ELF-1 (cell line): ENCODE measurements around the gene TEX26.

Experiments
- DNase-seq: peaks from one replicate; pipeline ENCODE4 v3.0.0-alpha.2; 2016; ENCODE audit warnings: low read depth, low spot score

TEX26 gene

GRCh38 chr13:31011901-31012654 lies 79.6 kb downstream of the TEX26 start:
- DNase-seq, result peak; percentile 15

GRCh38 chr13:31012655-31013024 lies 80.2 kb downstream of the TEX26 start:
- DNase-seq, result peak; percentile 10

- DNase-seq, result no peak
Observed at GRCh38 chr13:31014456-31014855, 82.0 kb downstream of the TEX26 start.

GRCh38 chr13:31015199-31015598 lies 82.7 kb downstream of the TEX26 start:
- no peak for DNase-seq

GRCh38 chr13:31016342-31017325 lies 84.2 kb downstream of the TEX26 start:
- no peak for DNase-seq

- DNase-seq, result no peak
Observed at GRCh38 chr13:31018511-31018910, 86.1 kb downstream of the TEX26 start.

- no peak for DNase-seq
Observed at GRCh38 chr13:31020996-31021395, 88.5 kb downstream of the TEX26 start.

GRCh38 chr13:31022288-31022895 lies 89.9 kb downstream of the TEX26 start:
- DNase-seq, result no peak

GRCh38 chr13:31022928-31023530 lies 90.6 kb downstream of the TEX26 start:
- no peak for DNase-seq
